TTC549 (cell line): ENCODE data around the gene TMEM163.

ENCODE experiments used
- FAIRE-seq: peaks from 2 replicates; lab custom pipeline; 2012; peaks lifted over from hg19 to GRCh38; lab: Jason Lieb, UNC

The TMEM163 gene

GRCh38 chr2:134690629-134691215 is 28.1 kb downstream of the TMEM163 start:
- no peak for FAIRE-seq

DNA sequence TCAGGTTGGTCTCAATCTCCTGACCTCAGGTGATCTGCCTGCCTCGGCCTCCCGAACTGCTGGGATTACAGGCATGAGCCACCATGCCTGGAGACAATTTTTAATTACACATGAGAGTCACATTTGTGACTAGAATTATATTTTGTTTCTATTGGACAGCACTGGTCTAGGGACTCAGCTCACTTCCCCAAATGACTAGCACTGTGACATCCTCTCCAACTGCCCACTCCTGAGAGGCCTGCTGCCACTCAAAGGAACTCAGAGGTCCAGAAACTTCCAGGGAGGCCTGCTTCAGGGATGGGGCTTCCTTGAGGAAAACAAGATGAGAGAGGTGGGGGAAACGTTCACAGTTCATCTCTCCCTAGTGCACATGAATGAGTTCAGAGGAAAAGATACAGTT is 29.5 kb downstream of the TMEM163 start:
- FAIRE-seq, result no peak

DNA sequence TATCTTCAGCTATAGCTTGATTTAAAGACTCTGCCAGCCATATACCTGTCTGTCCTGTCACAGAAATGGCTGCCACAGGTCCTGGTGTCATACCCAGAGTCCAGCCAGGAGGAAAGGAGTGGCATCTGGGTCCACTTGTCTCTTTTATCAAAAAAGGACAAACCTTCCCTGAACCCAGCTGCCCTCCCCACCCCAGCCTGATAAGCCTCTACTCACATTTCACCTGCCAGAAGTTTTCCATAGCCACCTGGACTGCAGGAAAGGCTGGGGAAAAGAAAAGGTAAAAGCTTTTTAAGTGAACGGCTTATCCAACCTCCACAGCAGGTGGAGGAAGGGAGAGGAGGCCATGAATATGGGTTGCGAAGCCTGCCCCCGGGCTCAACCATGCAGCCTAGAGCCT is 32.8 kb downstream of the TMEM163 start:
- no peak for FAIRE-seq

GRCh38 chr2:134683561-134684112 is 35.2 kb downstream of the TMEM163 start:
- FAIRE-seq, result no peak

- FAIRE-seq, result no peak
These were observed 36.1 kb downstream of the TMEM163 start for GRCh38 chr2:134682726-134683125.

DNA sequence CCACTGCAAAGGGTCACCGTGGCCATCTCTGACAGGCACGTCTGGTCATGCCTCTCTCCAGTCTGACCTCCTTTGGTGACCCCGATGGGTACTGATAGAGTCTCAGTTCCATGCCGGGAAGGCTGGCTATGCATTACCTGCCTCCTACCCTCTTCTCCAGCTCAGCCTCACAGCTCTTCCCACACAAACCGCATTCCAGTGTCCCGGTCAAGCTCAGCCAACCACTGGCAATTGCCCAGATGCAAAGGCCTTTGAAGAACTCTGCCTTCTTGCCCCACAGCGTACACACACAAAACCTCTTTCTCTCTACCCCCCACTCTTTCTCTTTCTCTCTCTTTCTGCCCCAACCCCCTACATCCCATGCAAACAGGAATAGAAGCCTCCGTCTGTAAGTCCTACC is 37.6 kb downstream of the TMEM163 start:
- no peak for FAIRE-seq

GRCh38 chr2:134679745-134680144 is 39.1 kb downstream of the TMEM163 start:
- no peak for FAIRE-seq

GRCh38 chr2:134679294-134679693 is 39.5 kb downstream of the TMEM163 start:
- no peak for FAIRE-seq

DNA sequence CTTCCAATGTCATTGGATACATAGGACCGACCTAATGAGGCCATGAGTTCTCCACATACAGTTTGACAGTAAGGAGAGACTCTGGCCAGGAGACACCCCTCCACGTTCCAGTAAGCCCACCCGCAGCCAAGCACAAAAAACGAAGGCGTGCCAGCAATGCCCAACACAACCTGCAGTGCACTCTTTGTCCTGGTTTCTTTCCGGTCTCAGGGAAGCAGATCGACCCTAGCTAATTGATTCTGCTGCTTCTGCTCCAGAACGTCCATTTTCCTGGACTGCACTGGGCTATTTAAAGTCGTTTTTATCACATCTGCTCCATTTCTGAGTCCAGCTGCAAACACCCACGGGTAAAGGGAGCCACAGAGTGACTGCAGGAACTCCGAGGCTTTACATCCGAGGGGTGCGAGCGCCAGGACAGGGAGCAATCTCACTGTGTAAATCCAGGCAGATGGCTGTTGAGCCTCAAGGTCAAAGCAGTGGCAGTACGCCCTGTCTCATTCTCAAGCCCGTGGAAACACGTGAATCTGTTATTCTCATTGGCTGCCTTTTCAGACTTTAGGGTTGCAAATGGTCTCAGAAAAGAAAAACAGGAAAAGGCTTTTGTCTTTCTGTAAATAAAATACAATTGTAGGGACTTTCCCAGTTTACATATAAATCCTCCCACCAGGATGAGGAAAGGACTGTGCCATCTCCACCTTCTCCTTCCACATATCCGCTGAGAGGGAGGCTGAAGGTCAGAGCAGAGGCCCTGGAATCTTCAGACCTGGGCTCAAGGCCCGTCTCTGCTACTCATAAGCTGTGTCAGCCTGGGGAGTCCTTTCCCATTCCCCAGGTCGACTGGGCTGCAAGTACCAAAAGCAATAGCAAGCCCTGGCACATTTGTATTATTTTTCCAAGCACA is 40.7 kb downstream of the TMEM163 start:
- FAIRE-seq, result no peak

DNA sequence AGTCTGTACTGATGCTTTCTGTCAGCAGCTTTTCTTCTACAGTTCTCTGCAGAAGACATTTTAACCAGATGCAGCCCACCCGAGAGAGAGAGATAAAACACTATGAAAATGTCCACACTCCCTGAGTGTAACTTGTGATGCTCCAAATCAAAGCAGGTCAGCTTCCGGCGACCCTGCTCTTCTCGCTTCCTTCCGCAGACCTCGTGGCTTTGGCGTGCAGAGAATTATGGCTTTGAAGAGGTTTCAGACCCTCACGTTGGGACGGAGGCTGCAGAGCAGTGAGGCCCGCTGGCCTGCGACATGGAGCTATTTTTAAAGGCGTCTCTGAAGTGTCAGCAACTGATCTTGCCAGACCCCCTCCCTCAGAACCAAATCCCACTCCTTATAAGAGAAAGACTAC is 41.8 kb downstream of the TMEM163 start:
- no peak for FAIRE-seq

DNA sequence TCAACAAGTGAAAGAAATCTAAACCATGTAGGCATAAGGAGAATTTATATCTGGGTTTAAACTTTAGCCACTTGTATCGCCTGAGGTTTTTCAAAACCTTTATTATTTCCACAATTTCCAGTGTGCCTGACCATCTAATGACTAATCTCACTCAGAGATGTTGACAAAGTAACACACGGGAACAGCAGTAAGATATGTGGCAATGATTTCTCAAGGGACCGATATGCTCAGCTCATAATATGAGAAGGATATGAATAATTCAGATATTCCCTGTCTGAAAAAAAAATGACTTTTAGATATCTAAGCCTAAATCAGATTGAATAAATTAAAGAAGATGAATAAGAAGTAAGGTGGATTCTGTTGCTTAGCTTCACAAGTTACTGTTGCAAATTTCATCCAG is 43.5 kb downstream of the TMEM163 start:
- FAIRE-seq, result no peak

- FAIRE-seq, result no peak
These were observed 44.1 kb downstream of the TMEM163 start for GRCh38 chr2:134674687-134675086.

- FAIRE-seq, result no peak
These were observed 47.3 kb downstream of the TMEM163 start for GRCh38 chr2:134671513-134671912.

GRCh38 chr2:134670955-134671354 is 47.8 kb downstream of the TMEM163 start:
- FAIRE-seq, result no peak

DNA sequence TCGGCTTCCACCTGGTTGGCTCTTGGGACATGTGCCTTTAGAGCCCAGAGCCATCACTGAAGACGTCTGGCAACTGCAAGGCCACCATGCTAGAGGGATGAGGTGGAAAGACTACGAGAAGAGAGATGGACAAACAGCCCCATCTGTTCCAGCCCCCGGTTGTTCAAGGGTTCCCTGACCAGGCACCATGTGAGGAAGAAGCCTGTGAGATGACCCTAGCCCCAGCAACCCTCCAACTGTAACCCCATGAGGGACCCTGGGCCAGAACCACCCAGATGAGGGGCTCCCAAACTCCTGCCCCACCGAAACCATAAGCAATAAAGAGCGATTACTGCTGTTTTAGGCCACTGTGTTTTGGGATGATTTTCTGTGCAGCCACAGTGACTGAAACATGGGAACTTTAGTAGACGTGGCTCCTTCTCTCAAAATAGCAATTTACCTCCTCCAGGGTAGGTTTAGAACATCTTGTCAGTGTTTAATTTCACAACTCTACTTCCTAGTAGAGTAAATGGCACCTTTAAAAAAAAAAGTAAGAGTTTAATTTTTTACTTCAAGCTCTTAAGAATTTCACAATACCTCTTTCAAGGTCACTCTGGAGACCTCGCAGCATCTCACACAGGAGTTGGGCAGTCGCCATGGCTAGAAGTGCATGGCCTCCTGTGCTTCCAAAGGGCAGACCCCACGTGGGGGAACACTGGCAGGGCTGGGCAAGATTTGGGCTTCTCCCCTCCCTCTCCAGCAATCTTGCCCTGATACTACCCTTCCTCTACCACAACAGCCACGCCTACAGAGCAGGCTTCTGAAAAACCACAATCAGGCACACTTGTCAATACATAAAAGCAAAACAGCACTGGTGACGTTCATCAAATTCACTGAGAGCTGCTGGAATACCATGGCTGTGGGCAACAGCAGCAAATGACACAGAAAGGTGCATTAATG is 48.8 kb downstream of the TMEM163 start:
- no peak for FAIRE-seq

- no peak for FAIRE-seq
These were observed 50.0 kb downstream of the TMEM163 start for GRCh38 chr2:134668821-134669220.

GRCh38 chr2:134667541-134667940 is 51.3 kb downstream of the TMEM163 start:
- FAIRE-seq, result no peak

DNA sequence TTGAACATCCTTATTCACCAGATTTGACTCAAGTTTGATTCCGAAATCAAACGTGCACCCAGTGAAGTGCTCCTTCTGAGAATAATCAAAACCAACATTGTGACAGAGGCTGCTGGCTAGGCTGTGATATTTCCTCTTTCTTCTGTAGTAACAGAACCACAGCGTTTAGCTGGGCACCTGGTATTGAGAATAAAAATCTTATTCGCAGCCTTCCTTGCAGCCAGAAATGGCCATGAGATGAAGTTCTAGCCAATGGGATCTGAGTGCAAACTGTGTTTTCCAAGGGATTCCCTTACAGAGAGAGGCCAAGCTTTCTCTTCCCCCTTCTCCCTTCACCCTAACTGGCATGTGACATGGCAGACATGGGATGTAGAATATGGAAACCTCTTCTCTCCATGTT is 51.7 kb downstream of the TMEM163 start:
- no peak for FAIRE-seq

- FAIRE-seq, result no peak
These were observed 52.9 kb downstream of the TMEM163 start for GRCh38 chr2:134665727-134666506.

GRCh38 chr2:134663451-134664450 is 55.0 kb downstream of the TMEM163 start:
- no peak for FAIRE-seq
